GM23248 (cell line): ENCODE results near the gene SEMA3C. TPM values are rescaled to one million over a fixed set of nuclear protein-coding genes. Genes with fewer than 3 reads are reported as not detected.
A peak's percentile ranks its signal among the peaks of the same experiment; 100 is the strongest.

ENCODE experiments used
- DNase-seq: peaks from one replicate; pipeline ENCODE4 v3.0.0-alpha.2; 2015
- H2AFZ ChIP-seq: fragments of 200-600 bp; sonication (generic); 2 replicates; pipeline ENCODE4 v1.6.1; 2016; ENCODE audit warnings: antibody characterized with exemption
- H3F3A ChIP-seq: fragments of 200-600 bp; sonication (generic); 2 replicates; pipeline ENCODE4 v1.6.1; 2016; ENCODE audit warnings: mild to moderate bottlenecking, antibody characterized with exemption, mixed run types; ENCODE audit not compliant: insufficient read depth
- H3K27ac ChIP-seq: fragments of 200-600 bp; sonication (generic); 2 replicates; pipeline ENCODE4 v1.5.1; 2016; ENCODE audit warnings: mild to moderate bottlenecking
- H3K27me3 ChIP-seq: fragments of 200-600 bp; sonication (generic); replicated peaks from 2 replicates; pipeline ENCODE4 v1.6.1; 2016; ENCODE audit warnings: mild to moderate bottlenecking; ENCODE audit not compliant: insufficient read depth
- H3K36me3 ChIP-seq: fragments of 200-600 bp; sonication (generic); 2 replicates; pipeline ENCODE4 v1.6.1; 2016; ENCODE audit warnings: low read depth, mild to moderate bottlenecking
- H3K4me1 ChIP-seq: fragments of 200-600 bp; sonication (generic); 2 replicates; pipeline ENCODE4 v1.6.1; 2016; ENCODE audit warnings: mild to moderate bottlenecking; ENCODE audit not compliant: insufficient read depth
- H3K4me2 ChIP-seq: fragments of 200-600 bp; sonication (generic); one replicate; pipeline ENCODE4 v1.6.1; 2016; ENCODE audit warnings: mild to moderate bottlenecking; ENCODE audit not compliant: unreplicated experiment
- H3K4me3 ChIP-seq: fragments of 200-600 bp; sonication (generic); 2 replicates; pipeline ENCODE4 v1.5.1; 2016; ENCODE audit warnings: mild to moderate bottlenecking
- H3K79me2 ChIP-seq: fragments of 200-600 bp; sonication (generic); 2 replicates; pipeline ENCODE4 v1.6.1; 2016; ENCODE audit warnings: mild to moderate bottlenecking; ENCODE audit not compliant: insufficient read depth
- H3K9ac ChIP-seq: fragments of 200-600 bp; sonication (generic); 2 replicates; pipeline ENCODE4 v1.6.1; 2016; ENCODE audit warnings: mild to moderate bottlenecking
- H3K9me2 ChIP-seq: fragments of 200-600 bp; sonication (generic); 2 replicates; pipeline ENCODE4 v1.6.1; 2016; ENCODE audit warnings: mixed run types, mild to moderate bottlenecking, moderate library complexity; ENCODE audit not compliant: insufficient read depth
- H3K9me3 ChIP-seq: fragments of 200-600 bp; sonication (generic); one replicate; pipeline ENCODE4 v1.6.1; 2017; ENCODE audit warnings: low read depth
- H4K20me1 ChIP-seq: fragments of 200-600 bp; sonication (generic); 2 replicates; pipeline ENCODE4 v1.6.0; 2016; ENCODE audit not compliant: insufficient read depth
- EZH2 ChIP-seq: fragments of 200-600 bp; sonication (generic); IDR thresholded peaks from 2 replicates; pipeline ENCODE4 v1.6.1; 2018; ENCODE audit warnings: antibody characterized with exemption, mild to moderate bottlenecking; ENCODE audit not compliant: insufficient read depth, poor library complexity, severe bottlenecking
- EZH2phosphoT487 ChIP-seq: fragments of 200-600 bp; sonication (generic); IDR thresholded peaks from 2 replicates; pipeline ENCODE4 v1.6.1; 2018; ENCODE audit warnings: antibody characterized with exemption, moderate library complexity, mild to moderate bottlenecking, low read depth; ENCODE audit not compliant: insufficient read depth
- WGBS, 2 experiments: methylation state at CpG; one replicate each; pipeline ENCODE4 v1.1.6; 2015 to 2017; ENCODE audit warnings: low lambda C conversion rate in 2 of 2, low coverage in 1 of 2; ENCODE audit errors: missing lambda C conversion rate in 2 of 2; 5-methylcytosine and 5-hydroxymethylcytosine counted together
- in situ Hi-C: fragments of 300-500 bp; cut with MboI; formaldehyde crosslinking; loops from 2 replicates; pipeline ENCODE4 v1.15.0; 2020
- polyA plus RNA-seq: library from polyadenylated mRNA; unstranded; fragments of >200 nt; fragmentation: Nextera tagmentation; extraction: Ambion mirVana; gene quantifications from 2 replicates; pipeline ENCODE4 v1.2.1, GENCODE V29; 2016
- total RNA-seq: library from RNA; depleted of rRNA; stranded (reverse); fragments of >200 nt; shearing (Covaris generic); gene quantifications from 2 replicates; pipeline ENCODE4 v1.2.3, GENCODE V29; 2014

Gene SEMA3C
- total and polyA plus RNA-seq, 2 experiments from 2014 or later = 316 to 612 TPM

DNA sequence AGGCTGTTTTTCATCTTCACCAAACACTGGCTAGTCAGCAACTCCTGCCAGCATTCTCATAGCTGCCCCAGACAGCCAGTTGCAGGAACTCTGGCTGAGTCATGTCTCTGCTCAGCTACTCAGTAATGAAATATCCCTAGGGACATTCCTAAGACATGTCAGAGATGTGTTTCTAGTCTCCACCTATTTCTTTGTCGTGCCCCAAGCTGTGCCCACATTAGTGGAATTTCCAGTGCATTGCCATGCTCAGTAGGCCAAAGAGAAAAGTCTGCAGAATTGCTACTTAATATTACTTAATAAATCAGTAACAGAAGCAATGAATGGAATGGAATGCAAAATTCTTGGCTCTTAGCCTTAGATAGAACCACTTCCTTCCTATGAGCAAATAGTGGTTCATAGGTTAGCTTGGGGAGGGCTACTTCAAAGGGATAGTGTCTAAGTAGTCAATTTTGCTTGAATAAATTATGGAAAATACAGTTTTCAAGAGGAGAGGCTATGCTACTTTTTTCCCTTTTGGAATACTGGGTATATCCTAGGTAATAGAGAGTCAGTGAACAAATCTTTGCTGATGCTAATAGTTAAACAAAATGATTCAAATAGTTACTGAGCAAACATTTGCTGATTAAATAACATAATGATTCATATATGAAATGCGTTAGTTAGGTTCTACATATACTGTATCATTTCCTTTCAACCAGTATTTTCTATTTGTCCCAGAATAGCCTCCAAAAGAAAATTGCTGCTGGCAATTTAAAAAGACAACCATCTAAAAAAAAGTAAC, 23.6 kb upstream of the SEMA3C start:
- H3K4me3 ChIP-seq = peak overlapping the region; percentile 59
- in situ Hi-C loops = no loop called here
- peaks cover 39% of the 10 kb centered on the region for H3K4me1 ChIP-seq
- H2AFZ ChIP-seq = peak overlapping the region; percentile 54
- no peaks in the 10 kb centered on the region for H3K9me3 ChIP-seq
- H3K79me2 ChIP-seq = no peaks in the 10 kb centered on the region
- no peaks in the 10 kb centered on the region for H4K20me1 ChIP-seq
- peak overlapping the region; percentile 64 for H3K9ac ChIP-seq
- no peaks in the 10 kb centered on the region for H3K27me3 ChIP-seq
- TF ChIP-seq EZH2 (no peak), EZH2phosphoT487 (peak; percentile 72; the same call in 1 of the 2 replicates)
- WGBS, 2 experiments = 2% methylated on average over 2 of the region's 2 CpGs
- H3K36me3 ChIP-seq = no peaks in the 10 kb centered on the region
- no peaks in the 10 kb centered on the region for H3K9me2 ChIP-seq
- H3K27ac ChIP-seq = peak overlapping the region; percentile 91
- H3F3A ChIP-seq = peaks cover 42% of the 10 kb centered on the region
- DNase-seq = peak; percentile 100
- peak overlapping the region; percentile 91 for H3K4me2 ChIP-seq

GRCh38 chr7:80941208-80941758, 22.4 kb upstream of the SEMA3C start:
- Histone ChIP-seq H3K27me3 (no peaks in the 10 kb centered on the region), H3F3A (peaks cover 42% of the 10 kb centered on the region), H3K9ac (peak overlapping the region; percentile 44), H3K4me3 (peak overlapping the region; percentile 59), H3K4me2 (peak overlapping the region; percentile 91), H3K27ac (peak overlapping the region; percentile 91), H3K36me3 (no peaks in the 10 kb centered on the region), H3K9me2 (no peaks in the 10 kb centered on the region), H3K79me2 (no peaks in the 10 kb centered on the region), H3K9me3 (no peaks in the 10 kb centered on the region), H3K4me1 (peaks cover 39% of the 10 kb centered on the region), H4K20me1 (no peaks in the 10 kb centered on the region), H2AFZ (no peak overlapping the region)
- DNase-seq = peak; percentile 87
- 1 to 2% methylated on average over 4 of the region's 4 CpGs for WGBS, 2 experiments
- in situ Hi-C loops = no loop called here
- TF ChIP-seq EZH2phosphoT487 = 0 out of 2 replicates have a peak, but pooled peaks have one; percentile 22
- no peak for TF ChIP-seq EZH2

- H3F3A ChIP-seq = peaks cover 42% of the 10 kb centered on the region
- H3K4me1 ChIP-seq = peaks cover 39% of the 10 kb centered on the region
- no peak overlapping the region for H2AFZ ChIP-seq
- H3K9me2 ChIP-seq = no peaks in the 10 kb centered on the region
- peak overlapping the region; percentile 59 for H3K4me3 ChIP-seq
- H3K4me2 ChIP-seq = peak overlapping the region; percentile 91
- peak overlapping the region; percentile 91 for H3K27ac ChIP-seq
- H3K36me3 ChIP-seq = no peaks in the 10 kb centered on the region
- no peaks in the 10 kb centered on the region for H3K9me3 ChIP-seq
- in situ Hi-C loops = no loop called here
- no peaks in the 10 kb centered on the region for H3K27me3 ChIP-seq
- WGBS, 2 experiments = 68 to 70% methylated on average over 3 of the region's 3 CpGs
- no peaks in the 10 kb centered on the region for H3K79me2 ChIP-seq
- peak; percentile 34 for DNase-seq
- H3K9ac ChIP-seq = peak overlapping the region; percentile 44
- no peaks in the 10 kb centered on the region for H4K20me1 ChIP-seq
- no peak for TF ChIP-seq EZH2phosphoT487
- TF ChIP-seq EZH2 = no peak
Measured at GRCh38 chr7:80940539-80941207, 21.8 kb upstream of the SEMA3C start.

- no peak overlapping the region for H3K4me2 ChIP-seq
- H3K36me3 ChIP-seq = no peaks in the 10 kb centered on the region
- peaks cover 19% of the 10 kb centered on the region for H3F3A ChIP-seq
- 0 out of 2 replicates have a peak, but pooled peaks cover 3% of the 10 kb centered on the region for H3K9me2 ChIP-seq
- no peak overlapping the region for H3K4me3 ChIP-seq
- H3K27ac ChIP-seq = no peak overlapping the region
- no peak overlapping the region for H3K9ac ChIP-seq
- H3K79me2 ChIP-seq = no peaks in the 10 kb centered on the region
- in situ Hi-C loops = no loop called here
- no peak for TF ChIP-seq EZH2phosphoT487
- no peak for TF ChIP-seq EZH2
- no peaks in the 10 kb centered on the region for H4K20me1 ChIP-seq
- WGBS, 2 experiments = 87 to 89% methylated on average over 3 of the region's 3 CpGs
- H3K9me3 ChIP-seq = no peaks in the 10 kb centered on the region
- H2AFZ ChIP-seq = no peak overlapping the region
- no peaks in the 10 kb centered on the region for H3K27me3 ChIP-seq
- H3K4me1 ChIP-seq = peaks cover 33% of the 10 kb centered on the region
- DNase-seq = no peak
Measured at GRCh38 chr7:80937336-80937735, 18.5 kb upstream of the SEMA3C start.
